Upper lobe of left lung (tissue), 6 donors: Measurements from ENCODE around the gene IPPK. TPM values are rescaled to one million over a fixed set of nuclear protein-coding genes. Genes with fewer than 3 reads are reported as not detected.
A peak's percentile ranks its signal among the peaks of the same experiment; 100 is the strongest.

ENCODE experiments used
- ATAC-seq, 2 donors: fragments of 200-7000 bp; cut with Tn5 transposase; one replicate each; pipeline ENCODE4 v1.9.1; 2022; ENCODE audit warnings: mild to moderate bottlenecking in 2 of 2, moderate library complexity in 2 of 2; ENCODE audit not compliant: low FRiP score in 2 of 2
- DNase-seq, 2 donors: peaks; one replicate each; pipeline ENCODE4 v3.0.0-alpha.2; 2019 to 2020
- H3K27ac ChIP-seq, 4 donors: fragments of 200-600 bp; sonication (generic); one replicate each; pipeline ENCODE4 v1.5.1; 2016 to 2019
- H3K27me3 ChIP-seq, 4 donors: fragments of 200-600 bp; sonication (generic); one replicate each; pipeline ENCODE4 v1.5.1; 2017 to 2019
- H3K36me3 ChIP-seq, 4 donors: fragments of 200-600 bp; sonication (generic); one replicate each; pipeline ENCODE4 v1.5.1; 2016 to 2019
- H3K4me1 ChIP-seq, 4 donors: fragments of 200-600 bp; sonication (generic); one replicate each; pipeline ENCODE4 v1.5.1; 2018 to 2019
- H3K4me3 ChIP-seq, 4 donors: fragments of 200-600 bp; sonication (generic); one replicate each; pipeline ENCODE4 v1.5.1; 2017 to 2019; ENCODE audit warnings: mild to moderate bottlenecking in 2 of 4, moderate library complexity in 1 of 4
- H3K9me3 ChIP-seq, 4 donors: fragments of 200-600 bp; sonication (generic); one replicate each; pipeline ENCODE4 v1.5.1; 2018 to 2019
- EP300 ChIP-seq, 4 donors: sonication (generic); formaldehyde crosslinking; IDR thresholded peaks; one replicate each; pipeline ENCODE4 v1.5.1; 2017; ENCODE audit warnings: antibody characterized with exemption in 4 of 4, control low read depth in 2 of 4
- POLR2A ChIP-seq, 4 donors: fragments of 450-650 bp; IDR thresholded peaks; one replicate each; pipeline ENCODE4 v1.5.1; 2016 to 2017; ENCODE audit warnings: antibody characterized with exemption in 4 of 4, mild to moderate bottlenecking in 2 of 4
- POLR2AphosphoS5 ChIP-seq, 2 donors: sonication (generic); formaldehyde crosslinking; IDR thresholded peaks; one replicate each; pipeline ENCODE4 v1.5.1; 2017; ENCODE audit warnings: antibody characterized with exemption in 2 of 2
- WGBS, 2 donors: methylation state at CpG; one replicate each; pipeline ENCODE4 v1.1.5; 2017 to 2018; 5-methylcytosine and 5-hydroxymethylcytosine counted together
- total RNA-seq, 6 donors: library from RNA; depleted of rRNA in 4 of 6; stranded (reverse); fragments of >200 nt in 4 of 6; gene quantifications; one replicate each; pipeline versions ENCODE4 v1.1.0 to v1.2.1, GENCODE V29; 2016 to 2021
- TF ChIP-seq, protein P1 (sequence below), 6 experiments: fragments of 450-650 bp in 4 of 6; fragments of 200-600 bp in 2 of 6; sonication (generic) in 2 of 6; IDR thresholded peaks; one replicate each; pipeline ENCODE4 v1.5.1; 2016 to 2019; ENCODE audit warnings: antibody characterized with exemption in 6 of 6
- donor health status: DM: no; HTN: no; CAD: no; lungs with moderate emphysema.
- donor health status: DM: no; HTN: yes; CAD: no; lungs with severe emphysema.

The IPPK gene
- total RNA-seq, 6 donors from 2014 or later, result 4.7 to 16.6 (median 6.5) TPM

DNA sequence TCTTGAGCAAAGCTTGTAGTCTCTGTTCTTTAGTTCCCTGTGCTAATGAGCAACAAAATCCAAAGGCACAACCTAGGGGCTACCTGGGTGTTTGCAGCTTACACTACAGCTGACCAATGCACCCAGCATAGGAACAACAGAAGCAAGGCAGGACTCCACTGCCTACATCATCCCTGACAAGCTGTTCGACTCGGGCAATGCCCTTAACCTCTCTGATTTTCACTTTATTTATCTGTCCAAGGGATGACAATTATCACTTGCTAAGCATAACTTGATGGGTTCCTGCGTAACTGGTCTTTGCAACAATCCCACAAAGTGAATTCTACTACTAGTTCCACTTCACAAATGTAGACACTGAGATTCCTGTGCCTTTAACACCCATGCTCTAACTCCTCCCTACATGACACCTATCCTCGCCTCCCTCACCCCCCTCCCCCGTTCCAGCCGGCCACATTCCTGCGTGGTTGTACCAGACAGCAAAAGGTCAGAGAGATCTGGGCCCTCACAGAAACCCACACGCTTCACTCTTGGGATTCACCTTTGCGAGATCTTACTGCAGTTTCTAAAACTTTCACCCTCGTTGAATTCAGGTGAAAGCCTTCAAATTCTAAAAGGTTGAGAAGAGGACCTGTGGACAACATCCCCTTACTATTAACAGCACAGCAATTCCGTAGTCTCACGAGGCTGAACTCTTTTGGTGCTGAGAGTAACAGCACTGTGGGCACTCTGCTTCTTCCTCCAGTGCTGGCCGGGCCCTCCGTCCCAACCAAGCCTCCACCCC lies 995 bp downstream of the IPPK start:
- no peak for TF ChIP-seq POLR2AphosphoS5 (IDR thresholded peaks at IDR 0.05)
- no peak for TF ChIP-seq POLR2A (IDR thresholded peaks at IDR 0.05)
- no peak for TF ChIP-seq EP300 (IDR thresholded peaks at IDR 0.05)
- TF ChIP-seq, protein P1, sequence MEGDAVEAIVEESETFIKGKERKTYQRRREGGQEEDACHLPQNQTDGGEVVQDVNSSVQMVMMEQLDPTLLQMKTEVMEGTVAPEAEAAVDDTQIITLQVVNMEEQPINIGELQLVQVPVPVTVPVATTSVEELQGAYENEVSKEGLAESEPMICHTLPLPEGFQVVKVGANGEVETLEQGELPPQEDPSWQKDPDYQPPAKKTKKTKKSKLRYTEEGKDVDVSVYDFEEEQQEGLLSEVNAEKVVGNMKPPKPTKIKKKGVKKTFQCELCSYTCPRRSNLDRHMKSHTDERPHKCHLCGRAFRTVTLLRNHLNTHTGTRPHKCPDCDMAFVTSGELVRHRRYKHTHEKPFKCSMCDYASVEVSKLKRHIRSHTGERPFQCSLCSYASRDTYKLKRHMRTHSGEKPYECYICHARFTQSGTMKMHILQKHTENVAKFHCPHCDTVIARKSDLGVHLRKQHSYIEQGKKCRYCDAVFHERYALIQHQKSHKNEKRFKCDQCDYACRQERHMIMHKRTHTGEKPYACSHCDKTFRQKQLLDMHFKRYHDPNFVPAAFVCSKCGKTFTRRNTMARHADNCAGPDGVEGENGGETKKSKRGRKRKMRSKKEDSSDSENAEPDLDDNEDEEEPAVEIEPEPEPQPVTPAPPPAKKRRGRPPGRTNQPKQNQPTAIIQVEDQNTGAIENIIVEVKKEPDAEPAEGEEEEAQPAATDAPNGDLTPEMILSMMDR (IDR thresholded peaks at IDR 0.05), result no peak
- Histone ChIP-seq H3K9me3 (no peaks in the 10 kb centered on the region), H3K36me3 (peaks cover 0 to 15% (median 4%) of the 10 kb centered on the region in 4 donors), H3K27ac (peak overlapping the region; percentile 85 to 96 (median 92)), H3K27me3 (no peaks in the 10 kb centered on the region), H3K4me3 (peak overlapping the region; percentile 52 to 96 (median 92)), H3K4me1 (peaks cover 16 to 45% (median 23%) of the 10 kb centered on the region in 4 donors)
- peak in 1 of 2 donors; percentile 22 for DNase-seq
- 17 to 18% methylated on average over 14 of the region's 14 CpGs for WGBS, 2 donors
- peak in 1 of 2 donors; percentile 48 for ATAC-seq

DNA sequence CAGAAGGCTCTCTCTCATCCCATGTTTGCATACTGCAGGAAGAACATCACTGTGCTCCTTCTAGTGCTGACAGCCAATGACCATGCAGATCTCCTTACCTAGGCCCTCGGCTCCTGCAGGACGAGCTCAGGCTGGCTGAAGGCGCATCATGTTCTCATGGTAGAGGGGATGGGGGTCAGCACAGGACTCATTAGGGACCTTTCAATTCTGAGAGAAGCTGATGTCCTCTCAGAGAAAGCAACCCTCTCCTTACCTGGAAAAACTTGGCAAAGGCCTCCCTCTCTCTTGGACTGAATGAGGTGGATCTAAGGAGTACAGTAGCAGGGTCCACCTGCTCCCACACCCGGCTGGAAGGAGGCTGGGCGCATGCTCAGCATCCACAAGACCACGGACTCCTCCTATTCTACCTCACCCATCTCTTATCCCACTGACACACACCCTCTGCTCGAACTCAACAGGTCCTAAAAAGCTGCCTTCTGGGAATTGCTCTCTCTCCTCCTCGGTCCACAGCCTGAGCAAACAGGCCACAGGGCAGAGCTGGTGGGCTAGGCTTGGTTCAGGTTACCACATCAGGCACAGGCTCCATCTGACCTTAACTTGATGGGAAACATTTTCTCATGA lies 2.9 kb downstream of the IPPK start:
- peak in 1 of 2 donors; percentile 12 for DNase-seq
- WGBS, 2 donors, result 90 to 92% methylated on average over 5 to 8 of the region's 8 CpGs

DNA sequence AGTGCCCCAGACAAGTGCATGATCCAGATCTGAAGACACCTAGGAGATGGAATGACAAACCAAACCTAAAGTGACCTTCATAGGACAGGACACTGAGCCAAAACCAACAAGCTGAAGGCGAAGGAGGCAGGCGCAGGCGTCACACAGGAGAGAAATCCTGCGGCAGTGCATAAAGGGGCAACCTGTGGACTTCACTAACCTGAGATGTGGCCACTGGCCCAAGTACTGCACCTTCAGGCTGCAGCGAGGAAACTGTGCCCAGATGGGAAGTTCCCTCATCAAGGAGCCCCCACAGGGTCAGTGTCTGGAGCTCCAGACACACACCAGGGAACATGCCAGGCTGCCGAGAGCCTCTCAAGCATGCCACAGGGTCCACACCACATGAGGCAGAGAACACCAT lies 3.7 kb downstream of the IPPK start:
- Histone ChIP-seq H3K27ac (no peak overlapping the region), H3K4me3 (no peak overlapping the region), H3K36me3 (peaks cover 0 to 15% (median 6%) of the 10 kb centered on the region in 4 donors), H3K4me1 (peaks cover 14 to 44% (median 18%) of the 10 kb centered on the region in 4 donors), H3K27me3 (no peaks in the 10 kb centered on the region), H3K9me3 (no peaks in the 10 kb centered on the region)
- peak in 1 of 2 donors; percentile 13 for DNase-seq
- TF ChIP-seq EP300 (IDR thresholded peaks at IDR 0.05) (no peak), POLR2AphosphoS5 (IDR thresholded peaks at IDR 0.05) (no peak), POLR2A (IDR thresholded peaks at IDR 0.05) (no peak)
- TF ChIP-seq, protein P1 (IDR thresholded peaks at IDR 0.05), result no peak
- ATAC-seq, result no peak
- WGBS, 2 donors, result 93 to 100% methylated on average over 5 to 6 of the region's 6 CpGs

More for the DNA sequence above, 2.9 kb downstream of the IPPK start:
- H3K36me3 ChIP-seq, result peaks cover 0 to 15% (median 6%) of the 10 kb centered on the region in 4 donors
- no peak for ATAC-seq
- H3K4me3 ChIP-seq, result no peak overlapping the region
- H3K9me3 ChIP-seq, result no peaks in the 10 kb centered on the region
- H3K4me1 ChIP-seq, result peaks cover 16 to 45% (median 23%) of the 10 kb centered on the region in 4 donors
- TF ChIP-seq, protein P1 (IDR thresholded peaks at IDR 0.05), result no peak
- no peak for TF ChIP-seq POLR2AphosphoS5 (IDR thresholded peaks at IDR 0.05)
- TF ChIP-seq EP300 (IDR thresholded peaks at IDR 0.05), result no peak
- no peak for TF ChIP-seq POLR2A (IDR thresholded peaks at IDR 0.05)
- no peaks in the 10 kb centered on the region for H3K27me3 ChIP-seq
- no peak overlapping the region for H3K27ac ChIP-seq

DNA sequence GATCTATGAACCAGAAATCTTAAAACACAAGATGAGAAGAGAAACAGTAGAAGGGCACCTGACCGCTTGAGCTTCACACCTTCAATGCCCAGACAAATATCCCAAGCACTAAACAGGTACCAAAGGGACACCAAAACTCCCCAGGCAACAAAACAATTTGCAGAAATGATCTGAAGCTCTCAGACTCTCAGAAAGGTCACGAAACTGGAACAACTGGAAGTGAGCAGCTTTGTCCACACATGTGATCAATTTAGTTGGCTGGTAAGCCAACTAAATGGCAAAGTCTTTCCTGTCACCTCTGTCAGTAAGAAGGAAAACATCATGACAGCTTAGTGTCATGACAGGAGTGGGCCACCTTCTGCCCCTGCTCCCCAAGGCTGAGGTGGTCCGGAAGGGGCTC lies 4.1 kb downstream of the IPPK start:
- WGBS, 2 donors, result 91 to 93% methylated on average over 3 of the region's 3 CpGs
- Histone ChIP-seq H3K36me3 (peaks cover 0 to 15% (median 6%) of the 10 kb centered on the region in 4 donors), H3K27ac (no peak overlapping the region), H3K4me3 (no peak overlapping the region), H3K4me1 (peaks cover 10 to 44% (median 14%) of the 10 kb centered on the region in 4 donors), H3K27me3 (no peaks in the 10 kb centered on the region), H3K9me3 (no peaks in the 10 kb centered on the region)
- TF ChIP-seq, protein P1 (IDR thresholded peaks at IDR 0.05), result no peak
- TF ChIP-seq POLR2AphosphoS5 (IDR thresholded peaks at IDR 0.05), result no peak
- no peak for TF ChIP-seq EP300 (IDR thresholded peaks at IDR 0.05)
- no peak for TF ChIP-seq POLR2A (IDR thresholded peaks at IDR 0.05)
- ATAC-seq, result no peak
- DNase-seq, result peak in 1 of 2 donors; percentile 2
